Activated CD8-positive, alpha-beta T cell treated with anti-CD3 and anti-CD28 coated beads for 36 hours (primary cell): ENCODE results near the gene CDK10. TPM values are rescaled to one million over a fixed set of nuclear protein-coding genes. Genes with fewer than 3 reads are reported as not detected.

Experiments used
- ATAC-seq: fragments of 200-7000 bp; cut with Tn5 transposase; one replicate; pipeline ENCODE4 v1.10.0; 2021; ENCODE audit warnings: mild to moderate bottlenecking, moderate library complexity
- CTCF ChIA-PET: fragments of 350-600 bp; sonication (Branson Sonifier 250); formaldehyde crosslinking; loops from one replicate; lab custom pipeline; 2021; ENCODE audit warnings: antibody characterized with exemption; lab: Charles Lee
- POLR2A ChIA-PET: fragments of 350-600 bp; sonication (Branson Sonifier 250); formaldehyde crosslinking; loops from one replicate; lab custom pipeline; 2021; ENCODE audit warnings: antibody characterized with exemption; lab: Charles Lee
- DNase-seq: peaks from one replicate; pipeline ENCODE4 v3.0.0-alpha.2; 2020
- H3K27ac Mint-ChIP-seq: one replicate; pipeline ENCODE4 v1.8.0; 2021; ENCODE audit warnings: mild to moderate bottlenecking, mixed read lengths
- H3K27me3 Mint-ChIP-seq: one replicate; pipeline ENCODE4 v1.8.0; 2021; ENCODE audit warnings: mixed read lengths
- H3K36me3 Mint-ChIP-seq: one replicate; pipeline ENCODE4 v1.8.0; 2021; ENCODE audit warnings: low read depth, mixed read lengths
- H3K4me1 Mint-ChIP-seq: one replicate; pipeline ENCODE4 v1.8.0; 2021; ENCODE audit warnings: low read depth, mixed read lengths
- H3K4me3 Mint-ChIP-seq: one replicate; pipeline ENCODE4 v1.8.0; 2021; ENCODE audit warnings: mild to moderate bottlenecking, moderate library complexity, mixed read lengths
- H3K9me3 Mint-ChIP-seq: one replicate; pipeline ENCODE4 v1.8.0; 2021; ENCODE audit warnings: mixed read lengths
- intact Hi-C: fragments of 100-400 bp; cut with micrococcal nuclease; formaldehyde crosslinking; loops from one replicate; pipeline ENCODE4 v1.10.0; 2022
- total RNA-seq, 2 experiments: library from RNA; stranded (reverse); gene quantifications; one replicate each; pipeline ENCODE4 v1.2.3, GENCODE V29; 2021
- TF ChIP-seq, protein P1 (sequence below): fragments of 200-600 bp; IDR thresholded peaks from one replicate; pipeline ENCODE4 v1.8.0; 2022; ENCODE audit warnings: antibody characterized with exemption, mild to moderate bottlenecking

The CDK10 gene
- total RNA-seq, 2 experiments from 2014 or later: 85.8 to 98.6 TPM

DNA sequence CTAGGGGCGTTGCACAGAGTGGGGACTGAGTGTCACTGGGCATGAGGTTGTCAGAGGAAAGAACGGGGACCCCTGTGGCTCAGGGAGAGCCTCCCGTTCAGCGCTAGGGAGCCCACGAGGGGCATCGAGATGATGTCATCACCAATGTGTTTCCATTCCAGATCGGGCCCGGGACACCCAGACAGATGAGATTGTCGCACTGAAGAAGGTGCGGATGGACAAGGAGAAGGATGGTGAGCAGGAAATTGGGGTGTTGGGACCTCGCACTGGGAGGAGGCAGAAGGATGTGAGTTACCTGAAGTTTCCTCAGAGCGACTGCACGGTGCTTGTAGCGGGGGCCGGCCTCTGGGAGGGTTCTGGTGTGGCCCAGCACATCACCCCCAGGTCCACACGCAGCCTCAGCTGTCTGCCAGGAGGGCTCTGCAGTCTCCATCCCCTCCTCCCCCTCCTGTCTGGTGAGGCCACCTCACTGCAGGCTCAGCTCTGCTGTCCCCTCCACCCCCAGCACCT is 4.0 kb downstream of the CDK10 start:
- Mint-ChIP-seq H3K27me3 (no peaks in the 10 kb centered on the region), H3K4me1 (peaks cover 14% of the 10 kb centered on the region), H3K4me3 (no peak overlapping the region), H3K36me3 (peaks cover 31% of the 10 kb centered on the region), H3K27ac (no peak overlapping the region), H3K9me3 (no peaks in the 10 kb centered on the region)
- ChIA-PET POLR2A (interaction anchor here (0.7 kb wide), 1 partner anchor 9 kb away, joined by 3 read pairs; no protein-coding TSS in a partner anchor), CTCF (no interaction called here)
- no peak for ATAC-seq
- intact Hi-C loops: no loop called here
- DNase-seq: no peak
- TF ChIP-seq, protein P1, sequence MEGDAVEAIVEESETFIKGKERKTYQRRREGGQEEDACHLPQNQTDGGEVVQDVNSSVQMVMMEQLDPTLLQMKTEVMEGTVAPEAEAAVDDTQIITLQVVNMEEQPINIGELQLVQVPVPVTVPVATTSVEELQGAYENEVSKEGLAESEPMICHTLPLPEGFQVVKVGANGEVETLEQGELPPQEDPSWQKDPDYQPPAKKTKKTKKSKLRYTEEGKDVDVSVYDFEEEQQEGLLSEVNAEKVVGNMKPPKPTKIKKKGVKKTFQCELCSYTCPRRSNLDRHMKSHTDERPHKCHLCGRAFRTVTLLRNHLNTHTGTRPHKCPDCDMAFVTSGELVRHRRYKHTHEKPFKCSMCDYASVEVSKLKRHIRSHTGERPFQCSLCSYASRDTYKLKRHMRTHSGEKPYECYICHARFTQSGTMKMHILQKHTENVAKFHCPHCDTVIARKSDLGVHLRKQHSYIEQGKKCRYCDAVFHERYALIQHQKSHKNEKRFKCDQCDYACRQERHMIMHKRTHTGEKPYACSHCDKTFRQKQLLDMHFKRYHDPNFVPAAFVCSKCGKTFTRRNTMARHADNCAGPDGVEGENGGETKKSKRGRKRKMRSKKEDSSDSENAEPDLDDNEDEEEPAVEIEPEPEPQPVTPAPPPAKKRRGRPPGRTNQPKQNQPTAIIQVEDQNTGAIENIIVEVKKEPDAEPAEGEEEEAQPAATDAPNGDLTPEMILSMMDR: no peak

DNA sequence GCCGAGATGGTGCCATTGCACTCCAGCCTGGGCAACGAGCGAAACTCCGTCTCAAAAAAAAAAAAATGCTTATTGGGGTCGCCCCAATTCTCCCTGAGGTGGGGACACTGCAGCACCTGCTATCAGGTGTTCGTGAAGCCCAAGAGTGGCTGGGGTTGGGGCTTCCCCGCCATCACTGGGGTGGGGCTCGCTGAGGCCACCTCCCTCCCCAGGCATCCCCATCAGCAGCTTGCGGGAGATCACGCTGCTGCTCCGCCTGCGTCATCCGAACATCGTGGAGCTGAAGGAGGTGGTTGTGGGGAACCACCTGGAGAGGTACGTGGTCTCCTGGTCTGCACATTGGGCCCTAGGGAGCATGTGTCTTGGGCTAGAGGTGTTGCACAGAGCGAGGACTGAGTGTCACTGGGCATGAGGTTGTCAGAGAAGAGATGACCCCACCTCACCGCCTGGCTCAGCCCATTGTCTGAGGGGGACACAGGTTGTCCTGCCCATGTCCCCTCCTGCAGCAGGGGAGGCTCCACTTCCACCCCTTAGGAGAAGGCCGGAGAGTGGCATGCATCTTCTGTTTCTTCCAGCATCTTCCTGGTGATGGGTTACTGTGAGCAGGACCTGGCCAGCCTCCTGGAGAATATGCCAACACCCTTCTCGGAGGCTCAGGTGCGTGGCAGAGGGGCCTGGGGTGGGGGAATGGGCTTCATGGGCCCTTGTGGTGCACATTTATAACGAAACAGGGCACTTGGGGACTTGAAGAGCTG is 4.9 kb downstream of the CDK10 start:
- Mint-ChIP-seq H3K4me3 (no peak overlapping the region), H3K27me3 (no peaks in the 10 kb centered on the region), H3K27ac (no peak overlapping the region), H3K4me1 (peaks cover 20% of the 10 kb centered on the region), H3K9me3 (no peaks in the 10 kb centered on the region), H3K36me3 (peaks cover 30% of the 10 kb centered on the region)
- intact Hi-C loops: no loop called here
- ChIA-PET CTCF (interaction anchor here (1.1 kb wide), 1 partner anchor 9 kb away, joined by 3 read pairs; no protein-coding TSS in a partner anchor), POLR2A (no interaction called here)
- TF ChIP-seq, protein P1: no peak
- DNase-seq (no peak), ATAC-seq (no peak)

DNA sequence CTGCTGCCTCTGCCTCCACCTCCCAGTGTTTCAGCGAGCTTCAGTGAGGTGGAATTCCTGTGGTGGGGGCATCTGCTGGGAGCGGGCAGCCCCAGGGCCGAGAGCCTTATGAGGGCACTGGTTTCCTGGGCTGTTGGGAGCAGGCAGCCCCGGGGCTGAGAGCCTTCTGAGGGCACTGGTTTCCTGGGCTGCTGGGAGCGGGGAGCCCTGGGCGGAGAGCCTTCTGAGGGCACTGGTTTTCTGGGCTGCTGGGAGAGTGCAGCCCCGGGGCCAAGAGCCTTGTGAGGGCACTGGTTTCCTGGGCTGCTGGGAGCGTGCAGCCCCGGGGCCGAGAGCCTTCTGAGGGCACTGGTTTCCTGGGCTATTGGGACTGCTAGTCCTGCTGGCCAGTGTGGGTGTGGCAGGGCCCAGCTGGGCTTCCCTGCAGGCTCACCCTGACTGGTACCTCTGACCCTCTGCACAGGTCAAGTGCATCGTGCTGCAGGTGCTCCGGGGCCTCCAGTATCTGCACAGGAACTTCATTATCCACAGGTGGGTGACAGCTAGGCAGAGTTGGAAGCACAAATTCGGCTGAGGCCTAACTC is 5.6 kb downstream of the CDK10 start:
- H3K4me3 Mint-ChIP-seq: no peak overlapping the region
- intact Hi-C loops: no loop called here
- POLR2A ChIA-PET: no interaction called here
- no peak for ATAC-seq
- TF ChIP-seq, protein P1: no peak
- H3K27ac Mint-ChIP-seq: no peak overlapping the region
- no peaks in the 10 kb centered on the region for H3K27me3 Mint-ChIP-seq
- CTCF ChIA-PET: interaction anchor here (1.1 kb wide), 1 partner anchor 8 kb away, joined by 3 read pairs; no protein-coding TSS in a partner anchor
- H3K9me3 Mint-ChIP-seq: no peaks in the 10 kb centered on the region
- no peak for DNase-seq
- H3K4me1 Mint-ChIP-seq: peaks cover 23% of the 10 kb centered on the region
- H3K36me3 Mint-ChIP-seq: peaks cover 29% of the 10 kb centered on the region

DNA sequence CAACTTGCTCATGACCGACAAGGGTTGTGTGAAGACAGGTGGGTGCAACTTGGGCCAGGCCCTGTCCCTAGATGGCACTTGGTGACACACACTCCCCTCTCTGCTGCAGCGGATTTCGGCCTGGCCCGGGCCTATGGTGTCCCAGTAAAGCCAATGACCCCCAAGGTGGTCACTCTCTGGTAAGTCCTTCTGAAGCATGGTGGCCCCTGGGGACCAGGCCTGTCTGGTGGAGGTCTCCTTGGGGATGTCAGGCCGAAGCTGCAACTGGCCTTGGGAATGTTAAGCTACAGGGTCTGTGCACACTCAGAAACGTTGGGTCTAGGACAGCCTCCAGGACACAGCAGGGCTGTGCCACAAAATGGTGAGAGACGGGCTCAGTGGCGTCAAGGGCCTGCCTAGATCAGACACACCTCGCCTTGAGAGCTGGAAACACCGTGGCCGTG is 6.8 kb downstream of the CDK10 start:
- CTCF ChIA-PET: no interaction called here
- intact Hi-C loops: no loop called here
- POLR2A ChIA-PET: interaction anchor here (1.2 kb wide), 1 partner anchor 180 kb away, joined by 3 read pairs; the partner anchor contains the start of gene TCF25
- Mint-ChIP-seq H3K4me1 (peaks cover 14% of the 10 kb centered on the region), H3K27ac (no peak overlapping the region), H3K9me3 (no peaks in the 10 kb centered on the region), H3K36me3 (peaks cover 23% of the 10 kb centered on the region), H3K4me3 (no peak overlapping the region), H3K27me3 (no peaks in the 10 kb centered on the region)
- no peak for DNase-seq
- no peak for ATAC-seq
- TF ChIP-seq, protein P1: no peak
